HEK293T (cell line): ENCODE measurements around the gene ZNF385B.

Experiments used
- CTCF ChIA-PET: fragments of 350-600 bp; formaldehyde crosslinking; extraction: SDS; loops from one replicate; lab custom pipeline; 2021; ENCODE audit warnings: antibody characterized with exemption, inconsistent platforms; lab: Yijun Ruan, JAX
- POLR2A ChIA-PET: fragments of 350-600 bp; formaldehyde crosslinking; extraction: SDS; loops from one replicate; lab custom pipeline; 2020; ENCODE audit warnings: antibody characterized with exemption, inconsistent platforms; lab: Yijun Ruan, JAX
- DNase-seq: peaks from one replicate; pipeline ENCODE4 v3.0.0; 2012; ENCODE audit warnings: mixed read lengths; ENCODE audit errors: extremely low spot score
- ARNT ChIP-seq: fragments of 450-650 bp; IDR thresholded peaks from 2 replicates; pipeline ENCODE4 v1.6.1; 2017; ENCODE audit warnings: mild to moderate bottlenecking
- BHLHE40 ChIP-seq: fragments of 450-650 bp; IDR thresholded peaks from 2 replicates; pipeline ENCODE4 v1.6.1; 2016; ENCODE audit warnings: mild to moderate bottlenecking, moderate library complexity, borderline replicate concordance
- CTBP1 ChIP-seq: fragments of 450-650 bp; IDR thresholded peaks from 2 replicates; pipeline ENCODE4 v1.6.1; 2016; ENCODE audit warnings: borderline replicate concordance
- ELF4 ChIP-seq: fragments of 450-650 bp; IDR thresholded peaks from 2 replicates; pipeline ENCODE4 v1.6.1; 2017; ENCODE audit warnings: antibody characterized with exemption
- FOXA1 ChIP-seq: fragments of 450-650 bp; IDR thresholded peaks from 2 replicates; pipeline ENCODE4 v1.6.1; 2016; ENCODE audit warnings: mild to moderate bottlenecking
- FOXK2 ChIP-seq: fragments of 450-650 bp; IDR thresholded peaks from 2 replicates; pipeline ENCODE4 v1.6.1; 2016; ENCODE audit warnings: mild to moderate bottlenecking
- FOXM1 ChIP-seq: fragments of 450-650 bp; IDR thresholded peaks from 2 replicates; pipeline ENCODE4 v1.6.1; 2017; ENCODE audit warnings: mild to moderate bottlenecking, borderline replicate concordance
- HDGF ChIP-seq: fragments of 450-650 bp; IDR thresholded peaks from 2 replicates; pipeline ENCODE4 v1.6.1; 2017; ENCODE audit warnings: antibody characterized with exemption, borderline replicate concordance
- L3MBTL2 ChIP-seq: fragments of 450-650 bp; conservative IDR thresholded peaks from 2 replicates; pipeline ENCODE4 v1.6.1; 2016; ENCODE audit warnings: mild to moderate bottlenecking
- LEF1 ChIP-seq: fragments of 450-650 bp; IDR thresholded peaks from 2 replicates; pipeline ENCODE4 v1.6.1; 2017; ENCODE audit warnings: mild to moderate bottlenecking, borderline replicate concordance
- NFRKB ChIP-seq: fragments of 450-650 bp; IDR thresholded peaks from 2 replicates; pipeline ENCODE4 v1.6.1; 2016; ENCODE audit warnings: mild to moderate bottlenecking, moderate library complexity
- PKNOX1 ChIP-seq: fragments of 450-650 bp; IDR thresholded peaks from 2 replicates; pipeline ENCODE4 v1.6.1; 2016
- SP1 ChIP-seq: fragments of 450-650 bp; IDR thresholded peaks from 2 replicates; pipeline ENCODE4 v1.6.1; 2017
- SUZ12 ChIP-seq: fragments of 450-650 bp; IDR thresholded peaks from 2 replicates; pipeline ENCODE4 v1.6.1; 2016; ENCODE audit warnings: mild to moderate bottlenecking
- TARDBP ChIP-seq: fragments of 450-650 bp; IDR thresholded peaks from 2 replicates; pipeline ENCODE4 v1.6.1; 2016
- ZNF384 ChIP-seq: fragments of 450-650 bp; IDR thresholded peaks from 2 replicates; pipeline ENCODE4 v1.6.1; 2016

The ZNF385B gene

GRCh38 chr2:179712825-179713224 is 148.6 kb downstream of the ZNF385B start:
- POLR2A ChIA-PET: no interaction called here
- CTCF ChIA-PET: no interaction called here
- TF ChIP-seq LEF1 (no peak), HDGF (no peak), BHLHE40 (no peak), FOXK2 (no peak), FOXA1 (no peak), TARDBP (no peak), NFRKB (no peak), L3MBTL2 (no peak), FOXM1 (no peak), SP1 (no peak), ZNF384 (no peak), SUZ12 (no peak), ARNT (no peak), PKNOX1 (no peak), ELF4 (no peak), CTBP1 (no peak)
- no peak for DNase-seq

- DNase-seq: no peak
- no peak for TF ChIP-seq TARDBP
- TF ChIP-seq NFRKB: no peak
- no peak for TF ChIP-seq FOXM1
- no peak for TF ChIP-seq HDGF
- TF ChIP-seq PKNOX1: no peak
- no peak for TF ChIP-seq ARNT
- TF ChIP-seq LEF1: no peak
- no peak for TF ChIP-seq CTBP1
- TF ChIP-seq BHLHE40: no peak
- TF ChIP-seq FOXA1: no peak
- TF ChIP-seq ELF4: no peak
- TF ChIP-seq L3MBTL2: no peak
- no peak for TF ChIP-seq FOXK2
- no peak for TF ChIP-seq ZNF384
- TF ChIP-seq SP1: no peak
- no peak for TF ChIP-seq SUZ12
- POLR2A ChIA-PET: no interaction called here
Measured at GRCh38 chr2:179711375-179711774, 150.0 kb downstream of the ZNF385B start.

GRCh38 chr2:179703702-179704101 is 157.7 kb downstream of the ZNF385B start:
- ChIA-PET CTCF (no interaction called here), POLR2A (no interaction called here)
- no peak for DNase-seq
- TF ChIP-seq PKNOX1 (no peak), FOXM1 (no peak)

More at GRCh38 chr2:179711375-179711774, 150.0 kb downstream of the ZNF385B start:
- CTCF ChIA-PET: no interaction called here

- ChIA-PET CTCF (interaction anchor here (0.6 kb wide), 1 partner anchor 377 kb away, joined by 3 read pairs; no protein-coding TSS in a partner anchor), POLR2A (no interaction called here)
- DNase-seq: no peak
- TF ChIP-seq CTBP1 (no peak), FOXA1 (no peak), FOXM1 (no peak), FOXK2 (no peak), HDGF (no peak), ARNT (no peak), SP1 (no peak), L3MBTL2 (no peak), ELF4 (no peak), NFRKB (no peak), BHLHE40 (no peak), ZNF384 (no peak), PKNOX1 (no peak), LEF1 (no peak), SUZ12 (no peak), TARDBP (no peak)
Measured at GRCh38 chr2:179702912-179703311, 158.5 kb downstream of the ZNF385B start.

- ChIA-PET CTCF (no interaction called here), POLR2A (no interaction called here)
- no peak for TF ChIP-seq LEF1
- no peak for TF ChIP-seq FOXM1
- TF ChIP-seq ARNT: no peak
- no peak for TF ChIP-seq L3MBTL2
- TF ChIP-seq BHLHE40: no peak
- no peak for TF ChIP-seq TARDBP
- no peak for TF ChIP-seq SP1
- no peak for TF ChIP-seq ELF4
- no peak for TF ChIP-seq CTBP1
- TF ChIP-seq FOXK2: no peak
- no peak for TF ChIP-seq HDGF
- DNase-seq: no peak
Measured at GRCh38 chr2:179701524-179702110, 159.8 kb downstream of the ZNF385B start.
